Sigmoid colon (tissue), 7 donors: ENCODE data around the gene NUMA1. TPM values are rescaled to one million over a fixed set of nuclear protein-coding genes. Genes with fewer than 3 reads are reported as not detected.
A peak's percentile ranks its signal among the peaks of the same experiment; 100 is the strongest.

Source experiments
- DNase-seq: peaks from one replicate; pipeline ENCODE4 v3.0.0-alpha.2; 2019
- H3K27ac ChIP-seq, 4 donors: fragments of 200-600 bp; sonication (generic); one replicate each; pipeline ENCODE4 v1.5.1; 2016 to 2019; ENCODE audit warnings: mild to moderate bottlenecking in 1 of 4
- H3K27me3 ChIP-seq, 3 donors: fragments of 200-600 bp; sonication (generic); one replicate each; pipeline ENCODE4 v1.5.1; 2019; ENCODE audit warnings: mild to moderate bottlenecking in 1 of 3
- H3K36me3 ChIP-seq, 4 donors: fragments of 200-600 bp; sonication (generic); one replicate each; pipeline ENCODE4 v1.5.1; 2016 to 2019
- H3K4me1 ChIP-seq, 4 donors: fragments of 200-600 bp; sonication (generic); one replicate each; pipeline ENCODE4 v1.5.1; 2017 to 2019
- H3K4me3 ChIP-seq, 4 donors: fragments of 200-600 bp; sonication (generic); one replicate each; pipeline ENCODE4 v1.5.1; 2017 to 2019; ENCODE audit warnings: mild to moderate bottlenecking in 2 of 4, moderate library complexity in 1 of 4
- H3K9me3 ChIP-seq, 4 donors: fragments of 200-600 bp in 3 of 4; sonication (generic) in 3 of 4; one replicate each; pipeline versions ENCODE4 v1.5.1 to v1.6.1; 2013 to 2019
- EP300 ChIP-seq, 4 donors: sonication (generic); formaldehyde crosslinking; IDR thresholded peaks; one replicate each; pipeline ENCODE4 v1.6.1; 2017; ENCODE audit warnings: antibody characterized with exemption in 4 of 4
- POLR2A ChIP-seq, 2 donors: fragments of 450-650 bp; IDR thresholded peaks; one replicate each; pipeline ENCODE4 v1.6.1; 2016; ENCODE audit warnings: antibody characterized with exemption in 2 of 2, mild to moderate bottlenecking in 2 of 2, moderate library complexity in 2 of 2
- POLR2AphosphoS5 ChIP-seq, 4 donors: sonication (generic); formaldehyde crosslinking; IDR thresholded peaks; one replicate each; pipeline ENCODE4 v1.6.1; 2017; ENCODE audit warnings: antibody characterized with exemption in 4 of 4
- WGBS, 2 donors: extraction: QIAGEN DNeasy Blood & Tissue Kit; methylation state at CpG; one replicate each; pipeline ENCODE4 v1.1.7; 2013; 5-methylcytosine and 5-hydroxymethylcytosine counted together
- intact Hi-C: fragments of 100-400 bp; cut with DNase I; formaldehyde crosslinking; loops from one replicate; pipeline ENCODE4 v1.15.1; 2023
- polyA plus RNA-seq, 3 donors: library from polyadenylated mRNA; stranded (reverse); fragments of 200-250 nt; gene quantifications; one replicate each; pipeline ENCODE4 v1.2.3, GENCODE V29; 2013
- total RNA-seq, 4 donors: library from RNA; depleted of rRNA; stranded (reverse); fragments of >200 nt; gene quantifications; one replicate each; pipeline ENCODE4 v1.1.0, GENCODE V29; 2016
- TF ChIP-seq, protein P1 (sequence below), 4 experiments: fragments of 450-650 bp in 3 of 4; fragments of 200-600 bp in 1 of 4; IDR thresholded peaks; one replicate each; pipeline ENCODE4 v1.5.1; 2016 to 2019; ENCODE audit warnings: antibody characterized with exemption in 4 of 4, mild to moderate bottlenecking in 3 of 4, moderate library complexity in 2 of 4
- donor health status: healthy with polysubstance abuse.
- donor health status: Bipolar disorder and iron deficiency.
- donor health status: healthy.

Gene NUMA1
- total and polyA plus RNA-seq, 7 donors: 99.1 to 343 (median 249) TPM

DNA sequence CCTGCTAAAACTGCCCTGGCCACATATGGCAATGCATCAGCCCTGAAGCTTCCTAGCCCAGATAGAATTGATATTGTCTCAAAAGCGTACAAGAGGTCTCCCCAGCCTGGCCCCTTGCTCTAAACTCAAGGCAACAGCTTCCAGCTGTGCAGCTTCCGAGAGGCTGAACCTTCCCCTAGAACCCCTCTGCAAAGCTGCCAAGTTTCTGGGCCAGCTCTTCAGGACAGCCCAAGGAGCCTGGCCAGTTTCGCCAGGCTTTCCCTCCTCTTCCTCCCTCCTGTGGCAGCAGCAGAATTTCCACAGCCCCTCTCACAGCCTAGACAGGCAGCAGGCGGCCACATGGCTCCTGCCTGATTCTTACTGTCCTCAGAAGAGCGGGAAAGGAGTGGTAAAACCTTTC, 34.5 kb downstream of the NUMA1 start:
- Histone ChIP-seq H3K36me3 (peaks cover 0 to 10% (median 3%) of the 10 kb centered on the region in 4 donors), H3K9me3 (no peaks in the 10 kb centered on the region), H3K27me3 (no peaks in the 10 kb centered on the region), H3K4me3 (no peak overlapping the region), H3K27ac (peak overlapping the region in 3 of 4 donors; percentile 97 to 98 (median 97)), H3K4me1 (peaks cover 0 to 43% (median 33%) of the 10 kb centered on the region in 4 donors)
- peak; percentile 69 for DNase-seq
- intact Hi-C loops: no loop called here
- 77 to 89% methylated on average over 5 of the region's 5 CpGs for WGBS, 2 donors
- no peak for TF ChIP-seq POLR2AphosphoS5 (IDR thresholded peaks at IDR 0.05)
- no peak for TF ChIP-seq EP300 (IDR thresholded peaks at IDR 0.05)
- TF ChIP-seq POLR2A (IDR thresholded peaks at IDR 0.05): no peak
- TF ChIP-seq, protein P1, sequence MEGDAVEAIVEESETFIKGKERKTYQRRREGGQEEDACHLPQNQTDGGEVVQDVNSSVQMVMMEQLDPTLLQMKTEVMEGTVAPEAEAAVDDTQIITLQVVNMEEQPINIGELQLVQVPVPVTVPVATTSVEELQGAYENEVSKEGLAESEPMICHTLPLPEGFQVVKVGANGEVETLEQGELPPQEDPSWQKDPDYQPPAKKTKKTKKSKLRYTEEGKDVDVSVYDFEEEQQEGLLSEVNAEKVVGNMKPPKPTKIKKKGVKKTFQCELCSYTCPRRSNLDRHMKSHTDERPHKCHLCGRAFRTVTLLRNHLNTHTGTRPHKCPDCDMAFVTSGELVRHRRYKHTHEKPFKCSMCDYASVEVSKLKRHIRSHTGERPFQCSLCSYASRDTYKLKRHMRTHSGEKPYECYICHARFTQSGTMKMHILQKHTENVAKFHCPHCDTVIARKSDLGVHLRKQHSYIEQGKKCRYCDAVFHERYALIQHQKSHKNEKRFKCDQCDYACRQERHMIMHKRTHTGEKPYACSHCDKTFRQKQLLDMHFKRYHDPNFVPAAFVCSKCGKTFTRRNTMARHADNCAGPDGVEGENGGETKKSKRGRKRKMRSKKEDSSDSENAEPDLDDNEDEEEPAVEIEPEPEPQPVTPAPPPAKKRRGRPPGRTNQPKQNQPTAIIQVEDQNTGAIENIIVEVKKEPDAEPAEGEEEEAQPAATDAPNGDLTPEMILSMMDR (IDR thresholded peaks at IDR 0.05): no peak

DNA sequence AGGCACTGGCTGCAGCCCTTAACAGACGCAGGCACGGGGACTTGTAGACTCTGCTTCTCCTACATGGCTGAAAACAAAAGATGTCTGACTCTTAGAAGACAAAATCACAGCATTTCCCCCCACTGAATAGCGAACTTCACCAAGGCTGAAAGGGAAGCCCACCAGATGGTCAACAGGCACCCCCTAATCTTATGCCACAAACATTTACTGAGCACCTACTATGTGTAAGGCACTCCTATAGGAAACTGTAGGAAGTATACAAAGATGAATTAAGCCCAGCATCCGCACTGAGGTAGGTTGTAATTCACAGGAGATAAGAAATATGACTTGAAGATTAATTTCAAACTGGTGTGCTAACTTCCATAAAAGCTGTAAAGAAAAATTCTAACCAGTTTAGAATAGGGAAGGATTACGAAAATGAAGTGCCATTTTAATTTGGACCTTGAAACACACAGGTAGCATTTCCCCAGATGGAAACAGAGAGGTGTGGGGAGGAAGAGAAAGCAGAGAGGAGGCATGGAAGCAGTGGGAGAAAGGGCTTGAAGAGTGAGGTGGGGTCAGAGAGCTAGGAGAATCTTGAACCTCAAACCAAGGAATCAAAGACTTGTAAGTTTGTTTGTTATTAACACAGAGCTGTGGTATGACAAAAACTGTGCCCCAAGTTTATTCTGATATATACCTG, 38.1 kb downstream of the NUMA1 start:
- intact Hi-C loops: no loop called here
- WGBS, 2 donors: 4 to 20% methylated on average over 5 of the region's 5 CpGs
- H3K27me3 ChIP-seq: no peaks in the 10 kb centered on the region
- peaks cover 0 to 67% (median 57%) of the 10 kb centered on the region in 4 donors for H3K4me1 ChIP-seq
- H3K9me3 ChIP-seq: no peaks in the 10 kb centered on the region
- no peaks in the 10 kb centered on the region for H3K36me3 ChIP-seq
- H3K27ac ChIP-seq: peak overlapping the region; percentile 96 to 98 (median 97)
- peak overlapping the region; percentile 50 to 68 (median 62) for H3K4me3 ChIP-seq
- TF ChIP-seq, protein P1 (IDR thresholded peaks at IDR 0.05): no peak
- TF ChIP-seq POLR2AphosphoS5 (IDR thresholded peaks at IDR 0.05) (no peak), EP300 (IDR thresholded peaks at IDR 0.05) (peak in 1 of 4 donors; percentile 47), POLR2A (IDR thresholded peaks at IDR 0.05) (no peak)
- DNase-seq: no peak

DNA sequence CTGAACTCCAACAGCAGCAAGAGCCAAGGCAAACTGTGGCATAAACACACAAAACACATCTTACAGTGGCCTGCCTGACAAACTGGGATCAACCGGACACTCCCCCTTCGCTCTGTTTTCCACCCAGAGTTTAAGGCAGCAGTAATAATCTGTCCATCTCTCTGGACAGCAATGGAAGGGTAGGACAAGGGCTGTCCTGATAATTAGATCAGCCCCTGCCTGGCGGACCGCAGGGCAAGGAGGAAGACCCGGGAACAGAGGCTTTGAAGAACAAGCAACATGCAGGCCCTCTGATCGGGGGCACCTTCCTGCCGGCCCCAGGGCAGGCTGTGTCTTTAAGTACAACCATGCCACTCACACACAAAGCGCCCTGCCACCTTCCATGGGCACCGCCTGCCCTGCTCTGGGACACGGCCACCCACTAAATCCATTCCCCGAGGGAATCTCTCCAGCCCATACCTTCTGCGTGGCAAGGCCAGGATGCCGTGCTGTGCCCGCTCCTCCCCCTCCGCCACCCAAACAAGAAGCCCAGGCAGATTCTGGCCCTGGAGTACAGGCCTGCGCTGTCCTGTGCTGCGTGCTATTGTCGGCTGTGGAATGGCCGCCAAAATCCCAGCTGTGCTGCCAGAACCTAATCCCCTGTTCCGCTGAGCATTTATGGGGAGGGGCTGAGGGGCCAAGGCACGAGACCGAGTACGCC, 38.8 kb downstream of the NUMA1 start:
- TF ChIP-seq EP300 (IDR thresholded peaks at IDR 0.05) (peak in 1 of 4 donors; percentile 11), POLR2A (IDR thresholded peaks at IDR 0.05) (peak; percentile 69 to 74), POLR2AphosphoS5 (IDR thresholded peaks at IDR 0.05) (peak; percentile 72 to 88 (median 84))
- TF ChIP-seq, protein P1 (IDR thresholded peaks at IDR 0.05): no peak
- peak overlapping the region; percentile 96 to 98 (median 97) for H3K27ac ChIP-seq
- peaks cover 0 to 74% (median 64%) of the 10 kb centered on the region in 4 donors for H3K4me1 ChIP-seq
- H3K9me3 ChIP-seq: no peaks in the 10 kb centered on the region
- peak overlapping the region; percentile 50 to 68 (median 62) for H3K4me3 ChIP-seq
- DNase-seq: peak; percentile 93
- no peaks in the 10 kb centered on the region for H3K27me3 ChIP-seq
- no peaks in the 10 kb centered on the region for H3K36me3 ChIP-seq
- WGBS, 2 donors: 2% methylated on average over 23 of the region's 23 CpGs
- intact Hi-C loops: loop anchor here (1.0 kb wide), 1 partner anchor 38 kb away; no protein-coding TSS in a partner anchor

DNA sequence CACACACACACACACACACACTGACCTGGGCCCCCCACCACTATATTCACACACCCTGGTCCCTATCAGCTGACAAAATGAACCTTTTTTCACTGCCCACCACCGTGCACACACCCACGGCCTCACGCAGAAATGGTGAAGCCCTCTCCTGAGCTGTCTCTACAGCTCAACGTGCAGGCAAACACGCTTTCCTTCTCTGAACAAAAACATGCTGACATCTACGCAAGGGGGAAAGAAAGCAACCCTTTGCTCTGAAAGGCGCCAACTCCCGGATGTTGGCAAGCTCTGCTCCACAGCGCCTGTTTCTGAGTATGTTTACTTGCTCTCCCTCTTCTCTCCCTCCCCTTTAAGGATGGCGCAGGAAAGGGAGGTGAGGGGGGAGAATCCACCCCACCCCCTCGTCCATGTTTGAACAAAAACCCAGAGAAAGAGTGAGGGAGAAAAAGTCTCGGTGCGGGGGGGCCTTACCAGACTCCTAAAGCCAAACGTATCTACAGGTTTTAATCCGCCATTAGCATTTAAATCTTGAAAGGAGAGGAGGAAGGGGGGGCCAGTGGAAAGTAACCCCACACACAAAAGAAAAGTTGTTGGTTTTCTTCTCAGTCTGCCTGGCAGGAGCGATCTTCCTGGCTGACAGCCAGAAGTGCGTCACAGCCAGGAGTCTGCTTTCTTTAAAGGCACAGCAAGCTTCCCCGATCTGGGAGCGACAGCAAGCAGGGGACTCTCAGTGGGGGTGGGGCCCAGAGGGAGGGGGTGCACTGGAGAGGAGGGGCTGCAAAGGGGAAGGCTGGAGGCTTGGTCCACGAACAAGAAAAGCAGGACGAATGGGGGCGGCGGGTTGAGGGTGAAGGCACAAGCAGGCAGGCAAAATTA, 39.6 kb downstream of the NUMA1 start:
- Histone ChIP-seq H3K4me3 (peak overlapping the region; percentile 50 to 68 (median 62)), H3K9me3 (no peaks in the 10 kb centered on the region), H3K27ac (peak overlapping the region; percentile 96 to 98 (median 97)), H3K27me3 (no peaks in the 10 kb centered on the region), H3K36me3 (peaks cover 0 to 4% (median under 1%) of the 10 kb centered on the region in 4 donors), H3K4me1 (peaks cover 0 to 76% (median 67%) of the 10 kb centered on the region in 4 donors)
- intact Hi-C loops: loop anchor here (1.0 kb wide), 2 partner anchors 39 to 72 kb away; partner anchors contain the start of gene ANAPC15
- peak; percentile 99 for DNase-seq
- WGBS, 2 donors: 0% methylated on average over 23 of the region's 23 CpGs
- TF ChIP-seq POLR2A (IDR thresholded peaks at IDR 0.05): peak; percentile 57 to 61
- TF ChIP-seq, protein P1 (IDR thresholded peaks at IDR 0.05): no peak
- TF ChIP-seq EP300 (IDR thresholded peaks at IDR 0.05): peak in 2 of 4 donors; percentile 28 to 47
- peak; percentile 86 to 92 (median 91) for TF ChIP-seq POLR2AphosphoS5 (IDR thresholded peaks at IDR 0.05)
